Measurements from ENCODE around the gene SLC35G4.
"Not testable (repeated sequence)": the region's sequence is repeated elsewhere in the genome, so short reads cannot be mapped to it uniquely, and the experiment has no call there.

The SLC35G4 gene

GRCh38 chr18:11609488-11609887 lies at the start of gene SLC35G4:
Gene SLC35G4 (plus strand): TSS chr18:11609596. CDS start chr18:11609596, 0 bp downstream.
- DNase-seq (ENCODE audit: low read depth in 2 of 2), result not testable (repeated sequence)

- no peak for DNase-seq (ENCODE audit: low read depth in 2 of 2)
These were observed 48.1 kb upstream of the SLC35G4 start for GRCh38 chr18:11561293-11561692.

- no peak for DNase-seq (ENCODE audit: low read depth in 2 of 2)
These were observed 43.7 kb upstream of the SLC35G4 start for GRCh38 chr18:11565716-11566115.

GRCh38 chr18:11566236-11566965 lies 43.0 kb upstream of the SLC35G4 start:
- no peak for DNase-seq (ENCODE audit: low read depth in 2 of 2)

GRCh38 chr18:11567396-11567795 lies 42.0 kb upstream of the SLC35G4 start:
- DNase-seq (ENCODE audit: low read depth in 2 of 2), result no peak

- DNase-seq (ENCODE audit: low read depth in 2 of 2), result no peak
These were observed 39.3 kb upstream of the SLC35G4 start for GRCh38 chr18:11570073-11570588.

- DNase-seq (ENCODE audit: low read depth in 2 of 2), result peak; percentile 11 to 17
These were observed 38.5 kb upstream of the SLC35G4 start for GRCh38 chr18:11570769-11571412.

- no peak for DNase-seq (ENCODE audit: low read depth in 2 of 2)
These were observed 37.2 kb upstream of the SLC35G4 start for GRCh38 chr18:11572201-11572600.

- no peak for DNase-seq (ENCODE audit: low read depth in 2 of 2)
These were observed 34.9 kb upstream of the SLC35G4 start for GRCh38 chr18:11574545-11574944.

- no peak for DNase-seq (ENCODE audit: low read depth in 2 of 2)
These were observed 31.9 kb upstream of the SLC35G4 start for GRCh38 chr18:11577271-11578112.

GRCh38 chr18:11578799-11579198 lies 30.6 kb upstream of the SLC35G4 start:
- no peak for DNase-seq (ENCODE audit: low read depth in 2 of 2)

- DNase-seq (ENCODE audit: low read depth in 2 of 2), result no peak
These were observed 29.5 kb upstream of the SLC35G4 start for GRCh38 chr18:11579916-11580315.

GRCh38 chr18:11581286-11581685 lies 28.1 kb upstream of the SLC35G4 start:
- DNase-seq (ENCODE audit: low read depth in 2 of 2), result no peak

GRCh38 chr18:11585596-11585995 lies 23.8 kb upstream of the SLC35G4 start:
- DNase-seq (ENCODE audit: low read depth in 2 of 2), result no peak

GRCh38 chr18:11586896-11587295 lies 22.5 kb upstream of the SLC35G4 start:
- no peak for DNase-seq (ENCODE audit: low read depth in 2 of 2)

- no peak for DNase-seq (ENCODE audit: low read depth in 2 of 2)
These were observed 22.0 kb upstream of the SLC35G4 start for GRCh38 chr18:11587432-11587831.

GRCh38 chr18:11587846-11588245 lies 21.6 kb upstream of the SLC35G4 start:
- DNase-seq (ENCODE audit: low read depth in 2 of 2), result no peak

GRCh38 chr18:11591957-11592356 lies 17.4 kb upstream of the SLC35G4 start:
- DNase-seq (ENCODE audit: low read depth in 2 of 2), result no peak

- DNase-seq (ENCODE audit: low read depth in 2 of 2), result no peak
These were observed 9.1 kb upstream of the SLC35G4 start for GRCh38 chr18:11600321-11600720.

GRCh38 chr18:11607906-11608305 lies 1.5 kb upstream of the SLC35G4 start:
- no peak for DNase-seq (ENCODE audit: low read depth in 2 of 2)

GRCh38 chr18:11608618-11609017 lies 778 bp upstream of the SLC35G4 start:
- not testable (repeated sequence) for DNase-seq (ENCODE audit: low read depth in 2 of 2)

- not testable (repeated sequence) for DNase-seq (ENCODE audit: low read depth in 2 of 2)
These were observed 3.7 kb downstream of the SLC35G4 start for GRCh38 chr18:11613073-11613472.
